Esophagus squamous epithelium (tissue), 4 donors: Measurements from ENCODE around the gene SYT6.

ENCODE experiments used
- CTCF ChIP-seq, 6 experiments: fragments of 450-650 bp in 4 of 6; fragments of 200-600 bp in 2 of 6; sonication (generic) in 2 of 6; IDR thresholded peaks; one replicate each; pipeline ENCODE4 v1.5.1; 2016 to 2019; ENCODE audit warnings: antibody characterized with exemption in 6 of 6, mild to moderate bottlenecking in 4 of 6, moderate library complexity in 4 of 6
- POLR2A ChIP-seq, 4 donors: fragments of 450-650 bp; IDR thresholded peaks; one replicate each; pipeline ENCODE4 v1.6.1; 2017; ENCODE audit warnings: antibody characterized with exemption in 4 of 4, mild to moderate bottlenecking in 4 of 4, moderate library complexity in 3 of 4

- TF ChIP-seq CTCF (IDR thresholded peaks at IDR 0.05) (no peak), POLR2A (IDR thresholded peaks at IDR 0.05) (no peak)
Measured at GRCh38 chr1:114097109-114097508, 56.6 kb downstream of the SYT6 start.
